D341Med (cell line): ENCODE results near the gene CDCP1.

Source experiments
- DNase-seq: peaks from one replicate; pipeline ENCODE4 v3.0.0; 2012; ENCODE audit warnings: low spot score

The CDCP1 gene, protein sequence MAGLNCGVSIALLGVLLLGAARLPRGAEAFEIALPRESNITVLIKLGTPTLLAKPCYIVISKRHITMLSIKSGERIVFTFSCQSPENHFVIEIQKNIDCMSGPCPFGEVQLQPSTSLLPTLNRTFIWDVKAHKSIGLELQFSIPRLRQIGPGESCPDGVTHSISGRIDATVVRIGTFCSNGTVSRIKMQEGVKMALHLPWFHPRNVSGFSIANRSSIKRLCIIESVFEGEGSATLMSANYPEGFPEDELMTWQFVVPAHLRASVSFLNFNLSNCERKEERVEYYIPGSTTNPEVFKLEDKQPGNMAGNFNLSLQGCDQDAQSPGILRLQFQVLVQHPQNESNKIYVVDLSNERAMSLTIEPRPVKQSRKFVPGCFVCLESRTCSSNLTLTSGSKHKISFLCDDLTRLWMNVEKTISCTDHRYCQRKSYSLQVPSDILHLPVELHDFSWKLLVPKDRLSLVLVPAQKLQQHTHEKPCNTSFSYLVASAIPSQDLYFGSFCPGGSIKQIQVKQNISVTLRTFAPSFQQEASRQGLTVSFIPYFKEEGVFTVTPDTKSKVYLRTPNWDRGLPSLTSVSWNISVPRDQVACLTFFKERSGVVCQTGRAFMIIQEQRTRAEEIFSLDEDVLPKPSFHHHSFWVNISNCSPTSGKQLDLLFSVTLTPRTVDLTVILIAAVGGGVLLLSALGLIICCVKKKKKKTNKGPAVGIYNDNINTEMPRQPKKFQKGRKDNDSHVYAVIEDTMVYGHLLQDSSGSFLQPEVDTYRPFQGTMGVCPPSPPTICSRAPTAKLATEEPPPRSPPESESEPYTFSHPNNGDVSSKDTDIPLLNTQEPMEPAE

DNA sequence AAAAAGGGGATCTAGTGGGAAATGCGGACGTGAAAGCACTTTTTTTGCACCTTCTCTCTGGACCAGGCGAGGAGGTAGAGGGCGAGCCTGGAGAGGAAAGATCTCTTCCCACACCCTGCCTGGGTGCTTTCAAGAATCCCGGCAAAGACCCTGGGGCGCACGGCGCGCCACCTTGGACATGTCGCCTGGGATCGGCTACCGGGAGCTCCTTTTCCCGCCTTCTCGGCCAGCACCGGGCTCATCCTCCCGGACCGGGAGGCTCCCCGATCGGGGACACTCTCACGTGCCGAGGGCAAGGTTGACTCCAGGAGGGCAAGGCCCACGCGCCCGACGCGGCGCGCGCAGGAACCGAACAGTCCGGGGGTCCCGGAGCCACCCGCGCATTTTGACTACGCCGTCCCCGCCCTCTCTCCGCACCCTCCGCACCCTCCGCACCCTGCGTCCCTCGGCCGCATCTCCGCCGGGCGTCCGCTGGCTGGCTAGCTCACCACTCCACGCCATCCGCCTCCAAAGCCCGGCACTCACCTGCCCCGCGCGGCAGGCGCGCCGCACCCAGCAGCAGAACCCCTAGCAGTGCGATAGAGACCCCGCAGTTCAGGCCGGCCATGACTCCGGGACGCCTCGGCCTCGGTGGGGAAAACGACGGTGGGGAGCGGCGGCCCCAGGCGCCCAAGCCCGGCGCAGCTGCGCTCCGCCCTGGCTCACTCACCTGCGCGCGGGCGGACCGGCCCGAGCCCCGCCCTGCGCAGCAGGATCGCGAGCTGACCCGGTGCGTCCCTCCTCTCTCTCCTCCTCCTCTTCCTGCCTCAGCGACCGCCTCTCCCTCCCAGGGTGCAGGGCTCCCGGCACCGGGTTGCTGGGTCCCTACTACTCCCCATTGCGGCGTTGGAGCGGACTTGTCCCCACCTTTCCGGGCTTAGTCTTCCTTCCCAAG, at the start of gene CDCP1:
Gene CDCP1 (minus strand): TSS at position 698 of the 934 bp plus-strand sequence. CDS start 91 bp downstream, at position 607.
- DNase-seq: peak; percentile 53

DNA sequence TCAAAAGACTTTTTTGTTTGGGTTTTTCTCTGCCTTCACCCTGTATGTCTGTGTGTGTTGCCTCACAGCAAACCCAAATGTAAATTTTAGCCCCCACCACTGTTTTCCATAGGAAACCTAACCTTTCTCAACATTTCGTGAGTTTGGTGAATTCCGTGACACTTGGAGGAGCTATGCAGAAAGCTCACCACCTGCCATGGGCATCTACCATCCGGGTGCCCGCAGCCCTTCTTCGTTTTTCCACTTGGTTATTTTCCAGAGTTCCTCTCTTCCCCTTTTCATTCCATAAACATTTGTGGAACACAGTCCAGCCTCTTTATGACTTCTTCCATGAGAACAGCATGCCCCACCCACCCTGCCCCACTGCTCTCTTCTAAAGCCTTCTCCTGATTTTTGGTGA, 48.6 kb upstream of the CDCP1 start:
- DNase-seq: no peak

DNA sequence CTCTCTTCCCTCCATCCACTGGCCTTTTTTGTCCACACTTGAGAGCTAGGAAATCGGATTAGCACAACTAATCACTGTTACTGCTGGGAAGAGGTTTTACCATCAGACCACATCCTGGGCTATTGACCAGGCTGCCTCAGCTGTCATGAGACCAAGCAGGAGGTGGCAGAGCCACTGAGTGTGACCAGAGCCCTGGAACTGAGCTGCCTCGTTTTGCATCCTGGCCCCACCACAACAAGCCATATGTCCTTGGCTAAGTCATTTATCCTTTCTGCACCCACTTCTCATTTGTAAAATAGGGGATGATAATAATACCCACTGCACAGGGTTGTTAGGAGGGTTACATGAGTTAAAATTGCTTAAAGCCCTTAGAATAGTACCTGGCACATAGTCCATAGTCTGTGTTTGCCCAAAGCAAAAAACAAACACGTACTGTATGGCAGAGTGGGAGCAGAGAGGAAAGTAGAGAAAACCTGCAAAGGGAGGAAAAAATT, 45.8 kb upstream of the CDCP1 start:
- DNase-seq: no peak

DNA sequence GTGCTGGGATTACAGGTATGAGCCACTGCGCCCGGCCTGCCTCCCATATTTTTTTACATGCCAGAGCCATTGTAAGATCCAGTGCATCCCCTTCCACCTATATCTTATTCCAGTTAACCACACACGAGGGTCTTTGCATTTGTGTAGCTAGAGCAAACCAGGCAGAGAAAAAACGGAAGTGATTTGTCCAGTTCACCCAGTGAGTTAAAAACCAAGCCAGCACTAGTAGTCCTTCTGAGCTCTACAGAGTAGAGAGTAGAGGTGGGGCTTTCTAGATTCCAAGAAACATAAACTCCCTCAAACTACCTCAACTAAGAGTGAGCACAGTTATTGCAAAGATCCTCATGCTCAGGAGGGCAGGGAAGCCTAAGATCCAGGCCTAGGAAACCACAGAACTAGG, 45.2 kb upstream of the CDCP1 start:
- DNase-seq: no peak

DNA sequence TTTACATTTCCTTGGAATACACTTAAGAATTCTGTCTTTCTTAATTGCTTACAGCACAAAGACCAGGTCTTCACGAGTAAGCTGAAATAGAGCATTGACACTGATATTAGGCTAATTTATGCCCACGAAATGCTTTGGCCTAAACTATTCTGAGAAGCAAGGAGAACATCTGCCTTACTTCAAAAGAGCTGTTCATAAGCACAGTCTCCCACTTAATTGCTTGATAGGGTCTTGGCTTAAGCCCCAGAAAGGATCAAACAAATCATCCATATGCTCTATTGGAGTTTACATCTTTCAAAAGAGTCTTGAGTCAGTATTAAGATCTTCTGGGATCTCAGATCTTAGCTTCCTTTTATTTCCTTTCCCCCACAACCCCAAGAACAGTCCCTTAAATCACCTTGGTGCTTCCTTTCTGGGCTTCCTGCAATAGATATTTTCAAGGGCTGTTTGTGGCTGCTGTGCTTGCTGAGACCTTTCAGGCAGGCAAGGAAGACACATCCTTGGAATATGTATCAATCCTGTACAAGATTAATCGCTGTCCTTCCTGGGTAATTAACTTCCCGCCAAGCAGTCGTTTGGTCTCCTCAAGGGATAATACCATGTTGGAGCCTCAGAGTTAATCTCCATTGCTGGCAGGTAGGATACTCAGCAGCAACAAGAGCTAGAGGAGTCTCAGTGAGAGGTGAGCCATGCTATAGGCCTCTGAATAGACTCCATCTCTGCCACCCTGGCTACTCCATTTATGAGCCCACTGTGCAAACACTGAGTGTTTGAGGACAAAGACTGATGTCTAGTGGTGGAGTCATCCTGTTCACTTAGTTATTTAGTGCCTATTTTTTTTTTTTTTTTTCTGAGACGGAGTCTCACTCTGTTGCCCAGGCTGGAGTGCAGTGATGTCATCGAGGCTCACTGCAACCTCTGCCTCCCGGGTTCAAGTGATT, 42.8 kb upstream of the CDCP1 start:
- DNase-seq: peak; percentile 66

DNA sequence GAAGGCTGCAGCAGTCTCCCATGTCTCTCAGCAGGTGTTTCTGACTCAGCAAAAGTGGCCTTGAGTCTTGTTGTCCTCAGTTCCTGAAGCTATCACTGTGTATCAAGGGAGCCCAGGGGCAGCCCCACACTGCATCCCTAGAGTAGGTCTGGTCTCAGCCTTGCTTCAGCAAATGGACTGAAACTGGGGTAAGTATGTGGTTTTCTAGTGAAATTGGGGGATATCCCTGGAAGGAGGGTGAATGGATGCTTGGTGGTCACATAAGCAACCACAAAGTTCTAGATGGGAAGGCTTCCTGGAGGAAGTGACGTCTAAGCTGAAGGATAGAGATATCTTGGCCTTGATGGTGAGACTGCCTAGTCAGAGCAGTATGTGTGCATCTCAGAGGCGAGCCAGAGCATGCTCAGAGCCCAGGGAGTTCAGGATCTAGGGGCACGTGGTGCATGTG, 41.5 kb upstream of the CDCP1 start:
- no peak for DNase-seq

DNA sequence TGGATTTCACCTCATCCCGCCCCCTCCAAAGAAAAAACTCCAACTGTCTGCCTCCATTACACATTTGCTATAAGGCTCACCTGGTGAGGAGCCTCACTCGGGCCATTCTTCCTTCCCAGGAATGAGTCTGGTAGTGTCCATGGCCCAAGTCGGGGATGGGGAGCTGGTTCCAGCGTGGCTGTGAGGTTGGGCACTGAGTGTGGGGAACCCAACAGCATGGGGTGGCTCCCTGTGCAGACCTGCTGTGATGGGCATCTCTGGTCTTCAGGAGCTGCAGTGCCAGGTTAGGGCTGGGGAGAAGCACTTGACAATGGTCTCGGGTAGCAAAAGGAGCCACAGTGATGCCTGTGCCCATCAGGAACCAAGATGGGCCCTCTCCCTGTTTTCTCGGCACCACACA, 40.7 kb upstream of the CDCP1 start:
- DNase-seq: no peak

DNA sequence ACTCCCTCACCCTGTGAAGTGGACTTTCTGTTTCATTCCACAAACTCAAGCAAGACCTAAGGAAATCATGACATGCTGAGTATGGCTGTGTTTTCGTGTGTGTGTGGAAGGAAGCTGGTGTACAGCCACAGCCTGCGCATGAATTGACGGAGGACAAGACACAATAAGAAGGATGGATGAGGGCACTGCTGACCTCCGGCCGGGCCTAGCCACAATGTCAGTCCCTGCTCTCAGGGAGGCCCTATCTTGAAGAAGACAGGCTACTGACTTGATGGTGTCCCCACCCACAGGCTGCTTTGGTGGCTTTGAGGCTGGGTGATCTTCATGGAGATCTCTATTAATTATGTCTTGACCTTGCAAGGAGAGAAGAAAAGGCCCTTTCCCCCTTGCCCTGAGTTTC, 39.3 kb upstream of the CDCP1 start:
- DNase-seq: no peak

DNA sequence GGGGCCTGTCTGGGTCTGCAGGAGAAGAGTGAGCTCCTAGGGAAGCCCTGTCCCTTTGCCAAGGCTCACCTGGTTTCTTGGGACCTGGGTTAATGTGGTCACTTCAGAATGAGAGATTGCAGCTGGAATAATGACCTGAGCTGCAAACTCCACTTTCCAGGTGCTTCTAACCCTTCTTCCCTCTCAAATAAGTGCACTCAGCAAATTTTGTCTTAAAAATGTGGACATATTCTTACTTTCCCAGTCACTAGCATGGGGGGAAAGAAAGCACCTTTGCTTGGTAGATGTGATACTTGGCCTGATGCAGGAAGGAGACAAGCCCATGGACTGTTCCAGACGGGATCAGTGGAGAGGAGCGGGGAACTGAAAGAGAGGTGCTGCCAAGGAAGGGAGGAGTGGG, 38.9 kb upstream of the CDCP1 start:
- no peak for DNase-seq

DNA sequence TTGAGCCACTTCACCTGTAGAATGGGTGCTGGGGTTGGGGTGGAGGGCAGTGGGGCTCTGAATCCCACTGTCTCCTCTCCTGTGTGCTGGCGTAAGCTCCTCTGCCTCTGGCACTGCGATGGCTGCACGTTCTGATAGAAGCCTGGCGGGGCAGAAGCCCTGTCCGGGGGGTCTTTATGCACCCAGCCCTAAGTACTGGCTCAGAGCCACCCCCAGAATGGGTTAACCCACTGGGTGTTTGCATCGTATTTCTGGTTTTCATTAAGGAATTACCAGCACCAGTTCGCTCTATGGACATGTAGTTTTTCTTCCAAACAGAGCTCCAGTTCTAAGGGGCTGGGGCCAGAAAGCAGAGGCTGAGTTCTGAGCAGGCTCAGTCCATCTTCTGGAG, 37.7 kb upstream of the CDCP1 start:
- DNase-seq: no peak

DNA sequence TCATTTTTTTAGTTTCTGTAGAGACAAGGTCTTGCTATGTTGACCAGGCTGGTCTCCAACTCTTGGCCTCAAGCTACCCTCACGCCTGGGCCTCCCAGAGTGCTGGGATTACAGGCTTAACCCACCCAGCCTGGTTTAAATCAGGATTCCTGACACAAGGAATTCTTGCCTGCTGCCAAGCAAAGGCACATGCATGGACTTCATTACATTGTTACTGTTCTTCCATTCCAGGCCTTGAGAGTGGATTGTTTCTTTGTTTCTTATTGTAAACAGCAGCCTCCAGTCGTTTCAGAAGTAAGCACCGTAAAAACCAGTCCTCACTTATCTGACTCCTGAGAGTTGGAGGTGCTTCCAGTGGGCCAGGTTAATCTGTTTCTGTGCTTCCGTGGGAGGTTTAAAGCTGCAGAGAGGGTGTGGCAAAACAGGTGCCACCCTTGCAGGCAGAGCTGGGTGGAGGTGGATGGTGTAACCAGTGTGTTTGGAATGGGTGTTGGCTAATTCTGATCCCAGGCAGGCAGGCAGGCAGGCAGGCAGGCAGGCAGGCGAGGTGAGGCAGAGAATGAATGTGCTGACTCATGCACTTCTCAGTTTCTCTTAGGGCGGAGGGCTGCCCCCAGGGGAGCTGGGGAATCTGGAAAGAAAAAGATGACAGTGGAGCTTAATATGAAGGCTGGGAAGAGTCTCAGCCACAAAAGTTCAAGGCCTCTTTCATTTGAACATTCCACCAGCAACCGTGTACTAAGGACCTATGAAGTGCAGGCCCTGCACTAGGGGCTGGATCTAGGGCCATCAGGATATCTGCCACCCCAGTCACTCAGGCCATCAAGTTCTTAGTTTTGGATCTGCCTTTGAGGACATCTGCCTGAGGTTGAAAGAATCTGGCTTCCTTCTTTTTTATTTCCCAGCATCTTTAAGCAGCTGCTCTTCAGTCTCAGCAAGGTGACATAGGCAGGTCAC, 37.0 kb upstream of the CDCP1 start:
- DNase-seq: peak; percentile 46

DNA sequence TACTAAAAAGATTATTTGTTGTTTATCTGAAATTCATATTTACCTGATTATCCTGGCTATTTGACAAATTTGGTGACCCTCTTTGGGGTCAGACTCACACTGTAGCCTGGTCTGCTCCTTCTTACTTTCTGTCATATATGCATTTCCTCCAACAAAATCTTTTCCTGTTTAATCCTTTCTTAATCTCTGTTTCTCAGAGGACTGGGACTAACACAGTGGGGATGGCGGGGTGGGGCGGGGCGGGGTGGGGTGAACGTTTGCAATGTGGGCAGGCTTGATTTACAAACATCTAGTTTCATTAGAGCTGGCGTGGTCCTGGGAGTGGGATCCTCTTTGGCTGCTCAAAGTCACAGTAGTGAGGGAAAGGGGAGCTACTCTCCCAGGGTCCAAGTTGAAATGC, 35.3 kb upstream of the CDCP1 start:
- DNase-seq: peak; percentile 55

DNA sequence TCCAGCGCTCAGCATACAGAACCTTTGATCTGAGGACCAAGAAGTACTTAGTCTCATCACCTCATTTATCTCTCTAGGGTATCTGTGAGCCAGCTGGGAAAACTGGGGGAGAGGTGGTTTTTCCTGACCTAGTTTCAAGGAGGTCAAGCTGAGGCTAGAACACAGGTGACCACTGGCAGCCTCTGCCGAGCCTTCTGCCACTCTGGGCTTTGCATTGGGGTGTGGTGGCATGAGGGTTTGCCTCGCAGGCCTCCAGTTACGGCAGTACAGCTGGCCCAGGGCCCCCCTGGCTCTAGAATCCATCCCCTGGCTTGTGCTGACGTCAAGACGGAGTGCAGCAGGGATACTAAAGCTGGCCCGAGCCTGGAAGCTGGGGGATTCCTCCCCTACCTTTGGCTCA, 34.7 kb upstream of the CDCP1 start:
- DNase-seq: peak; percentile 43

DNA sequence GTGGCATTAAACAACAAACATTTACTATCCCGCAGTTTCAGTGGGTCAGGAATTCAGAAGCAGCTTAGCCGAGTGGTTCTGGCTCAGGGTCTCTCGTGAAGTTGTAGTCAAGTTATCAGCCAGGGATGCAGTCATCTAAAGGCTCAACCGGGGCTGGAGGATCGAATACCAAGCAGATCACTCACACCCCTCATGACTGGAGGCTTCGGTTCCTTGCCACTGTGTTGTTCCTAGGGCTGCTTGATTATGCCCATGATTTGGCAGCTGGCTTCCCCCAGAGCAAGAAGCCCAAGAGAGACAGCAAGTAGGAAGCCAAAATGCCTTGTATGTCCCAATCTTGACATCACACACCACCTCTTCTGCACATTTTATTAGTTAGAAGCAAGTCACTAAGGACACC, 33.9 kb upstream of the CDCP1 start:
- DNase-seq: no peak

DNA sequence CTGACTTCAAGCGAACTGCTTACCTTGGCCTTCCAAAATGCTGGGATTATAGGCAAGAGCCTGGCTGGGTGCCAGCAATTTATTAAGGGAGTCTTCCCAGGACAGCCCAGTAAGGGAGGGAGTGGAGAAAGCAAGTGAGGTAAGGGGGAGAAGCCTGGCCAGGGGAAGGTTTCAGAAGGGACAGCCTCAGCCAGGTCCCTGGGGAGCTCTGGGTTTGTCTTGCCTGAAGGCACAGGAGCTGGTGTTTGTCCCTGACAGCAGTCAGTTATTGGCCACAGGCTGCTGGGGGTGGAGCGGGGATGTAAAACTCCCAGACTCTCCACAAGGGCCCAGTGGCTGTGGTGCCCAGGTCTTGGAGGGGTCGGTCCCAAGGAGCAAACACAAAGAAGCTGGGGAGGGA, 33.0 kb upstream of the CDCP1 start:
- DNase-seq: no peak

DNA sequence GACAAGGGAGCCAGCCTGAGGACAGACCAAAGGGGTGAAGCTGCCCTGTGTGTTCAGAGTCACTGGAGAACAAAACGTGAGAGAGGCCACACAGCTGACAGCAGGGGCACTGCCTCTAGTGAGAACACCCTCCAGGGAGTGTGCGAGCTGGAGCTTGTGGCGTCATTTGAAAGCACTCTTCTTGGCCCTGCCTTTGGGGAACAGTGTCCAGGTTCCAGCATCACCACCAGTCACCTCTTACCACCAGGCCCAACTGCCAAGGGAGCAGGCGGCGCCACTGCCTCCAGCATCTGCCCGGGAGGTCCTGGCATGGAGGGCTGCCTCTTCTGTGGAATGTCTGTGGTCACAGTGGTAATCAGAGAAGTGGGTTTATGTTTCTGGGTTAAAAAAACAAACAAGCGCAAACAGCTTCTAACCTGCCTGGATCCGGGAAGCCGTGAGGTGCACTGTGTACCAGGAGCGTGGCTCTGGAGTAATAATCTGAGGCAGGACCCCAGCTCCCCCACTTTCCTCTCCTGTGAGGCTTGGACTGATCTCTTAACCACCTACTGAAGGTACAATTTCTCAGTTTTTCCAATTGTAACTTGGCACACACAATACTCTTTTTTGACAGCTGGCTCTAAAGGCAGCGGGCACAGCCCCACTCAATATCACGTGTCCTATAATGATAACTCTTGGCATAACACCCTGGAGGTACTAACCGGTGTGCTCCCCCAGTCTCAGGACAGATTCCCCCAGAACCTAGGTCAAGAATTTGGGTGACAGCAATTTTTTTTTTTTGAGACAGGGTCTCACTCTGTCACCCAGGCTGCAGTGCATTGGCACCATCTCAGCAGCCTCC, 32.2 kb upstream of the CDCP1 start:
- no peak for DNase-seq

DNA sequence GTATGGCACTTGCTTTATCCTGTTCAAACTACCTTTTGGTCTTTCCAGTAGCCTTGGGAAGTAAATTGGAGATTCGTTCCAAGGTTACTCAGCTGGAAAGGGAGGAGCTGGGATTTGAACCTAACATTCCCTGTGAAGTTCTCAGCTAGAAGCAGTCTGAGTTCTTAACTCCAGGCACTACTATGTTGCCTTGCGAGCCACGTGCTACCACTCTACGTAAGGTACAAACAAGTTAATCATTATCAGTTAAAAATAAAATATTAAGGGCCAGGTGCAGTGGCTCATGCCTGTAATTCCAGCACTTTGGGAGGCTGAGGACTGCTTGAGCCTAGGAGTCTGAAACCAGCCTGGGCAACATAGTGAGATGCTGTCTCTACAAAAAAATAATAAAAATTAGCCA, 30.7 kb upstream of the CDCP1 start:
- DNase-seq: no peak

DNA sequence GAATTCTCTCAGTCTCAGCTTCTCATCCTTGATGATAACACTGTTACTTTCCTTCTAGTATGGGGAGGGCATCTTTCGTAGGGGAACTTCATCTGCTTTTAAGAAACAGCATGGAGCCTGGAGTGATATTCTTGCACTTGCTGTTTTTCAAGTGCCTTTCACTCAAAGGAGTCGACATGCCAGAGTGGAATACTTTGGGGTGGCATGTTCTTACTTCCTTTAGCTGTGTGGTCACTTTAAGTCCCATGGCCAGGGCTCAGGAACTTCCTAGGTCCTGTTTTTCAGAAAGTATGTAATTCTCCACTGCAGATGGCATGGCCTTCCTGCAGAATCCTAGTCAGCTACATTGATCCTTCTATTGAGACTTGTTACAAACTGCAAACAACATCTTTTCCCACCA, 28.1 kb upstream of the CDCP1 start:
- no peak for DNase-seq

DNA sequence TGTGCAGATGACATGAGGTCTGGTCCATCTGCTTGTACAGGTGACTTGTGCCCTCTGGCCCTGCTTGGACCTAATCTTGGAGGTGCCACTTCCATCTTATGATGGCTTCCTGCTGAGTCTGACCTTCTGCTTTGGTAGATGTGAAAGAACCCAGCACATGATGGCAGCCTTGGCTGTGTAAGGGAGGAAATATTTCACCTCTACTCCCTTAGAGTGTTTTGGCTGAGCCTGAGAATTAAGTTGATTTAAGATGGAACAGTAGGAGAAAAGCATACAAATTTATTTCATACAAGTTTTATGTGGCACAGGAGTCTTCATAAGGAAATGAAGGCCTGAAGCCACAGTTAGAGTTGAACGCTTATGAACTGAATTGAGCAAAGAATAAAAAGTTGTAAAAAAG, 27.6 kb upstream of the CDCP1 start:
- DNase-seq: no peak
